Measurements from ENCODE around the gene ZNF577.

The ZNF577 gene

DNA sequence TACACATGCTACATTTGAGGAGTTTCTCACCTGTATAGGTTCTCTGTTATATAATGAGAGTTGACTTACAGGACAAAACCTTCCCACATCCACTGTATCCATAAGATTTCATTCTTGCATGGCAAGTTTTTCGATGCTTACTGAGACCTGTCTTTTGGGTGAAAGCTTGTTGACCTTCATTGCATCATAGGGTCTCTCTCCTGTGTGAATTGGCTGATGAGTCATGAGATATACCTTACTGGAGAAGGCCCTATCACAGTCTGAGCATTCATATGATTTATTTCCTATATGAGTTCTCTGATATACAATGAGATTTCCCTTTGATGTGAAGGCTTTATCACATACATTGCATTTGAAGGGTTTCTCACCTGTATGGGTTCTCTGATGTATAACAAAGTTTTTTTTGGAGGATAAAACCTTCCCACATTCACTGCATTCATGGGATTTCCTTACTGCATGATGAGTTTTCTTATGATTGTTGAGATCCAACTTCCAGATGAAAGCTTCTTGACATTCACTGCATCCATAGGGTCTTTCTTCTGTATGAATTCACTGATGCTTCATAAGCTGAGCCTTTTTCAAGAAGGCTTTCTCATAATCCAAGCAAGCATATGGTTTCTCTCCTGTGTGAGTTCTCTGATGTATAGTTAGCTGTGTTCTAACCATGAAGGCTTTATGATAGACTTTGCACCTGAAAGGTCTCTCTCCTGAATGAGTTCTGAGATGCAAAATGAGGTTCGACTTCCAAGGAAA is 25.7 kb downstream of the ZNF577 start:
- DNase-seq (ENCODE audit: low read depth in 2 of 2) = no peak

DNA sequence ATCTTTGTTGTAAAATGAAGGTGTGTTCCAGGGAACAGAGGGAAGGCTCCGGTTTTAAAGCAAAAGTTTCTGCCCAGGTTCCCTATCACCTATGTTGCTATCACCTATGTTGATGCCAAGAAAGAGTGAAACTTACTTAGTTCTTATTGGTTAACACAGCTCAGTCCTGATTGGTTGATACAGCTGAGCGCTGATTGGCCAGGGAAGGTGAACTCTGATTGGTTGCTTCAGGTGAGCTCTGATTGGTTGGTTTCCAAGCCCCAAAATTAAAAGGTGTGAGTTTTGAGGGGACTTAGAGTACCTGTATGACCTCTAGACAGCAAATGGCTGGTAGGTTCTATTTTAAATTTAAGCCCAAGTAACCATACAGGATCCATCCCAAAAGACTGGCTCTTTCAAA is 50.6 kb downstream of the ZNF577 start:
- no peak for DNase-seq (ENCODE audit: low read depth in 2 of 2)

DNA sequence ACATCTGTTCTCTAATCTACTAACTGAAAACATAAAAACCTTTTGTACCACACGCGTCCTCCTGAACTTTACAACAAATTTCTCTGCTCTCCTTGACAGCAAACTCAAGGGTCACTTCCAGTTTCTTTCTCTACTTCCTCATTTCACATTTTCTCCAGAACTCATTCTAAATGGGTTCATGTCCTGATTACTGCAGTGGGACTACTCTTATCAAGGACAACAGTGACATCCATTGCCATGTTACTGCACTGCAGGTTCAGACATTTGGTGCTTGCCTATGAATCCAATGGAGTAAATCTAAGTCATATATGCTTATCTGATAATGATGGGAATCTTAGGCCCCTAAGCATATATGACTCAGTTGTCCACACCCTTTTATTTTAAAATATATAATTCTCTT is 57.5 kb downstream of the ZNF577 start:
- no peak for DNase-seq (ENCODE audit: low read depth in 2 of 2)

DNA sequence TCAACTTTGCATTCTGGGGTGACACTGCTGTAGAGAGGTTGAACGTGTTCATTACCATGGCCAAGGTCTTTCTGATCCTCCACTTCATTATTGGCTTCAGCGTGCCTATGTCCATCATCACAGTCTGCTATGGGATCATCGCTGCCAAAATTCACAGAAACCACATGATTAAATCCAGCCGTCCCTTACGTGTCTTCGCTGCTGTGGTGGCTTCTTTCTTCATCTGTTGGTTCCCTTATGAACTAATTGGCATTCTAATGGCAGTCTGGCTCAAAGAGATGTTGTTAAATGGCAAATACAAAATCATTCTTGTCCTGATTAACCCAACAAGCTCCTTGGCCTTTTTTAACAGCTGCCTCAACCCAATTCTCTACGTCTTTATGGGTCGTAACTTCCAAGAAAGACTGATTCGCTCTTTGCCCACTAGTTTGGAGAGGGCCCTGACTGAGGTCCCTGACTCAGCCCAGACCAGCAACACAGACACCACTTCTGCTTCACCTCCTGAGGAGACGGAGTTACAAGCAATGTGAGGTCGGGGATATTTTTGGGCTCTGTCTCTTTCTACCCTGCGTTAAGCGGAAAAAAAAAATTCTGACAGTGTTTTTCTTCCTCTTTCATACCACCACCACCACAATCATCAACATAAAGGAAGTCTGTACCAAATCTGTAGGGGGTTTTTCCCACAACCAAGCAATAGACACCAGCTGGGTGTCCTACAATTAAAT is 63.3 kb downstream of the ZNF577 start:
- DNase-seq (ENCODE audit: low read depth in 2 of 2) = no peak

DNA sequence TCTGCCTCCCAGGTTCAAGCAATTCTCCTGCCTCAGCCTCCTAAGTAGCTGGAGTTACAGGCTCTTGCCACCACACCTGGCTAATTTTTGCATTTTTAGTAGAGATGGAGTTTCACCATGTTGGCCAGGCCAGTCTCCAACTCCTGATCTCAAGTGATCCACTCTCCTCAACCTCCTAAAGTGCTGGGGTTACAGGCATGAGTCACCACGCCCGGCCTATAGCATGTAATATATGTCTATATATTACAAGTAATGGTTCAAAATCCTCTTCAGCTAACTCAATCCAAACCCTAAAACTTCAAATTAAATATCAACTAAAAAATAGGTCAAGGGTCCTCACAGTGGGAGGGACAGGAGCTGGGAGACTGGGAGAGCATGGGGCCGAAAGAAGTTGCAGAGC is 64.8 kb downstream of the ZNF577 start:
- DNase-seq (ENCODE audit: low read depth in 2 of 2) = no peak

DNA sequence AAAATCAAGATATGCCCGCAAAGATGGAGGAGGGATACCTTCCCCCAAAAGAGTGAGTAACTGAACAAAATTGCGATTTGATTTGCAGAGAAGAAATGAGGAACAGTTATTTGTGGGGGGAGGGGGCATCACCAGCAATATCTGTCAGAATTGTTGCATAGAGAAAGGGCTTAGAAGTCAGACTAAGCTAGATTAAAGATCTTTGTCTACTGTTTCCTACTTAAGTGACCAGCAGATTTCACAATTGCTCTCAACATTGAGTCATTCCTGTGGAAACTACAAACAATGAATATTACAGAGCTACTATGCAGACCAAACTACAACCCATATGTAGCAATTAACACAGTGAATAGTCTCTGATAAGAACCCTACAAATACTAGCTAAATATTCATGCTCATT is 65.4 kb downstream of the ZNF577 start:
- no peak for DNase-seq (ENCODE audit: low read depth in 2 of 2)

DNA sequence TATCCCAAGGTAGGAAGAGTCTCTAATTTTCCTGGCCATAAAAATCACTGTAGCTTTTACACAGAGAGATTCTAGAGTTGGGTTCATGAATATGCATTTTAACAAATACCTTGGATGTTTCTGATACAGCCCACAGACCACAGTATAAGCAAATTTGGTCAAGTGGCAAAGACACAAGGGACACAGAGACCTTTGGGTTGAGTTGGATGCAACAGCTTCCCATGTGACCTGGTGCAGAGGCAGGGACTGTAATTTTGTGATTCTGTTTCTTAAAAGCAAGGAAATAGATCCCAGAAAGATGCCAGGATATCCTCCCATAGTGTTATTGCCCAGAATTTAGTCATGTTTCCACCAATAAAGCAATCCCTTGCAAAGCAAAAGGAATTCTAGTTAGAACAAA is 65.8 kb downstream of the ZNF577 start:
- DNase-seq (ENCODE audit: low read depth in 2 of 2) = no peak

DNA sequence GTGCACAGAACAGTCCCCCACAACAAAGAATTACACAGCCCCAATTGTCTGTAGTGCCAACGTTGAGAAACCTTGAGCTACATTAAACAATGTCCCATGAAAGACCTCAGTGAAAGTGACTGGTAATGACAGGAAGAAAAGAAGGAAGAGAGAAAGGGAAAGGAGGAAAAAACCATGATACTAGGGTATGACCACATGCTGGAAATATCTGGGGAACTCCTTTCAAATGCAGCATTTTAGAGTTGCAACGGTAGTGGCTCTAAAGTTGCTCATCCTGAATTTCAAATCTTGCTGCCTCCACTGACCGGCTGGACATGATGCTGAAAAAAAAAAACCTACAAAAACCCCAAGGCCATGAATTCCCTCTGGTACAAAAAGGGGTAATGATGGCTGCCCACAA is 66.3 kb downstream of the ZNF577 start:
- no peak for DNase-seq (ENCODE audit: low read depth in 2 of 2)

Data from activated CD8-positive, alpha-beta memory T cell treated with anti-CD3 and anti-CD28 coated beads for 4 hours (primary cell).